Stimulated activated CD8-positive, alpha-beta memory T cell treated with anti-CD3 and anti-CD28 coated beads, Interleukin-7, amount 100 ng/mL, for 1 hour (primary cell): ENCODE data around the gene PLXNA4.
"Not testable (repeated sequence)": the region's sequence is repeated elsewhere in the genome, so short reads cannot be mapped to it uniquely, and the experiment has no call there.

ENCODE experiments used
- DNase-seq, 2 donors: peaks; one replicate each; pipeline ENCODE4 v3.0.0-alpha.2; 2020; ENCODE audit warnings: low read depth in 2 of 2

Gene PLXNA4

DNA sequence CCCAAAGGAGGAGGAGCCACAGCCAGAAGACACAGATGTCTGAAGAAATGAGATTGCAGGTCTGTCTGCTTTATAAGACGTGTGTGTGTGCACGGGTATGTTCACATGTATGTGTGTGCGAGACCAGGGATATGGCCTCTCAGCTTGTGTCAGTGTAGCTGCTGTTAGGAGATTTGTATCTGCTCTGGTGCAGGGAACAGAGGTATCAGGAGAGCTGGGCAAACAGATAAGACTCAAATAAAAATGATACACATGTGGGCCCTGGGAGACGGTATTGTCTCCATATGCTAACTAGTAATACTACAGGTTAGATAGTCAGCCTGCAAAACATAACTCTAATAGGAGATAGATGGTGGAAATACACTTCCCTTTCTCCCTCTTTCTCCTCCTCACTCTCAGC is 161.0 kb downstream of the PLXNA4 start:
- no peak for DNase-seq

DNA sequence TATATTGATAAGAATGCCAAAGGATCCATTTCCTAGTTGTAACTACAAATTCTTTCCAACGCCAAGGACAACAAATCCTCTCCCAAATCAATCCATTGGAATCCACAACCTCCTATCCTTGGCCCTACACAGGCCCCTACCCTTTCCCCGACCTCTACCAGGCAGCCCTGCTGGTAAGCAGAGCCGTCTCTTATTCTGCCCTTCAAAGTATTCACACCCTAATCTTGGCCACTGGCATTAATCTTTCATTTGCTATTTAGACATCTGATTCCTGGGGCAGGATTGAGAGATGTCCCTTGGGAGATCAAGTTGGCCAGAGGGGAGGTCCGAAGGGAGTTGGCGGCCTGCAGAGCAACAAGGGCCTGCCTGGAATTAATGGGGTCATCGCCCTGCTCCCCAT is 161.4 kb downstream of the PLXNA4 start:
- DNase-seq = no peak

DNA sequence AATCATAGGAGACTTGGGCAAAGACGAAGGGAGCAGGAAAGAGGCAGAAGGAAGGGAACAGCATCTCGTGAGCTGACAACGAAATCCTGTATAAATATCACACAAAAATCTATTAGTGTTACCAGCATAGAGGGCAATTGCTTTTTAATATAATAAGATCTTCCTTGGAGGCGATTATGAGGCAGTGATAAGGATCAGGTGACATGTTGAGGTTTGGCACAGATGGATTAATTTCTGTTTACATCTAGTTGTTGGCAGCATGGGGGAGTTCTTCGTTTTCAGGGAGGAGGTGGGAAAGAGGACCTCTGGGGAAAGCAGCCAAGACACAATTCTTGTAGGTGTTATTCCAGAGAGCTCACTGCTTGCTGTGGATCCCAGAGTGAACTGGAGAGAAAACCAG is 163.8 kb downstream of the PLXNA4 start:
- DNase-seq = no peak

DNA sequence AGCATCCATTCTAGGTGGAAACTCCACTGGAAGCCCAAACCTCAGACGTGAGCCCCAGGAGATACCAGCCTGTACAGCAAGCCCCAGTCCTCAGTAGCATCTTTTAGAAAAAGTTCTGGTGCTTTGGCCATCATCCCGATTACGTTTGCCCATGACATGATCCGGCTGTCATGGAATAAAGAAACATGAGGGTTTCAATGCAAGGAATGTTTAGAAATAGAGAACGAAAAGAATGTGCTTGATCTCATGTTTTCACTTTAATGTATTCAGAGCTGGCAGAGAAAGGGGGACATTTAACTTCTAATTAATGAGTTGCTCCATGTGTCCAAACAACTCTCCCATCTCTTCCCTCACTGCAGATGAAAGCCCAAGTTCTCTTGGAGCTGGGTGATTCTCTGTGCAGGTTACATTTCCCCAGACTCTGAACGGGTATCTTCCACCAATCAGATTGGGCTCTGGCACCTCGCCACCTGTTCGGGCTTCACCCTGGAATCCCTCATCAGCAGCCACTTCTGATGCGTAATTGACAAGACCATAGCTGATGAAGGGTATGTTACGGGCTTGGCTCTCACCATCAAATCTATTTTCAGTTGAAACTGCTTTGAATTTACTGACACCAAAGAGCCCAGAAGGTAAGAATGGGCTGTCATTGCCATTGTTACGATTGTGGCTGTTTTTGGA is 165.3 kb downstream of the PLXNA4 start:
- no peak for DNase-seq

DNA sequence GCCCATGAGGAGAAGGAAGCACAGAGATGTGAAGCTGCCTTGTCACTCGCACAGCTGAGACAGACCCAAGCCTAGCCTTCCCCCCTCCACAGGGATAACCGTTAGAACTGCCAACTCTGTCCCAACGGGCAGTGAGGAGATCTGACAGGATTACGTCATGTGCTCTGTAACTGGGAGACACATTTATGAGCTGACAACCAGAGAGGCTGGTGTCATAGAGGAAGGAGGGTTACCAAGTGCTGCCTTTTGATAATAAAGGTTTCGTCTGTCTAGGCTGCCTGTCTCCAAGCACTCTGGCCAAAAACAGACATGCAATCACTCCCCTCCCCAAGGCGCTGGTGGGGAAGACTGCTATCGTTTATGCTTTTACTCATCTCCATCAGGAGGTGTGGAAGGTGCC is 165.9 kb downstream of the PLXNA4 start:
- DNase-seq = no peak

DNA sequence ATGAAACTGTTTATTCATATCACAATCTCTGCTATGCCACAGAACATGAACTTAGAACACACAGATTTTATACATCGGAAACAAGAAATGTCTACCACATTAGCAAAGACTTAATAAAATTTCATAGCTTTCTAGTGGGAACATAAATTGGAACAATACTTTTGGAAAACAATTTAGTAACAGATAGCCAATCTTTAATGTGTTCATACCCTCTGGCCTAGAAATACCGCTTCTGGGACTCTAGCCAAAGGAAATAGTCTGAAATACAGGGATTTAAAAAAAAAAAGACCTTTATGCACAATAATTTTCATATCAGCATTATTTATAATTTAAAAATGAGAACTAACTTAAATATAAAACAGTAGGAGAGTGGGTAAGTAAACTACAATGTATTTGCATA is 168.5 kb downstream of the PLXNA4 start:
- DNase-seq = no peak

DNA sequence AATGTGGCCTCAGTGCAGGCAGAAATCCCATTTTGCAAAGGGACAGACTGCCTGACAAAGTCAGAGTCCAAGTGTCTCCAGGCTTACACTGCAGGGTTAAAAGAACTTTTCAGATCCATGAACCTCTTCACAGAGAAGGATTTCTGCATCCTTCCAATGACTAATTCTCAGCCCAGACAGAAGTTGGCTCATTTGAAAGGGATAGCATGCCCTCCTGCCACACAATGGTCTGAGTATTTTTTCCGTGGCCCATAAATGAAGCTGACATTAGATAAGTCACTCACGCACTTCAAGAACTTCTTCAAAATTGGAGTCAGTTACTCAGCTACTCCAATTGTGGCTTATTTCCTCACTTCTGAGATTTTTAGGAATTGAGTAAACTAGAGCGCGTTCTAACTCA is 170.2 kb downstream of the PLXNA4 start:
- DNase-seq = no peak

DNA sequence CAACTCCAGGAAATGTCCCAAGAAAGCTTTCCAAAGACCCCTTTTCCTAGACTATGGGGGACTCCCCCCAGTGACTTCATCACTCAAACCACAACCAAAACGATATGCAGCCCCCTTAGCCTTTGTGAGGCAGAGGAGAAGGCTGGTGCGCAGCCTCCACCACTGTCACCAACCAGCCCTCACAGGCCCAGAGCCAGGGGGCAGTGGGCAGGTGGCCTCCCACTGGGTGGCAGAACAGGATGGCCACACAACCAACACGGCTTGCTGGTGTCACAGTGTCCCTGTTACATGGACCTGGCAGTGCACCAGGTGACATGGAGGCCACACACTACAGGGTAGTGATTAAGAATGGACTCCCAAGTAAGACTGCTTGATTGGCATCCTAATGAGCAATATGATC is 172.0 kb downstream of the PLXNA4 start:
- DNase-seq = no peak

DNA sequence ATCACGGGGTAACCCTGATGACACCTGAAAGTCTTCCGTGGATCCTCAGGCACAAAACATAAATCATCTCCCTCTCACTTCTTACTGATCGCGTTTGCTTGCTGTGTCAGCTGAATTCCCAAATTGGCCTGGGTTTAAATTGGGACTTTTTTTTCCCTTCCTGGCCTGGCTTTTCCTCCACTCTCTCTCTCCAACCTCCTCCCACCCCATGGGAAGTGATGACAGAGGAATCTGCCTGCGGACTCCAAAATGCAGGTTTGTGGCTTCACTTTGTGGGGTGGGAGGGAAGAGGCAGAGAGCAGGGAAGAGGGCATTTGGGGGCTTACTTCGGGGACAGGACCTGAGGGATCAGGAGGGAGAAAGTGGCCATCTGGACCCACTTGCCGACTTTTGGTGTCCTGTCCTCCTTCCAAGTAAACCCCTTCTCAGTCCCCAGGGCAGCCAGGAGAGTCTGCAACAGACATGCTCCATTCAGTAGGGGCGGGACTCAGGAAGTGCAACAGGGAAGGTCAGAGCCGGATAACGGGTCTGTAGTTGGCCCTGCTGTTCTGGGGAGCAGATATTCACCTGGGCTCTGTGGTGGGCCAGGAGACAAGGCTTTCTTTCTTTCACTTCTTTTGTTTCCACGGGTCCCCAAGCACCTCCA is 172.7 kb downstream of the PLXNA4 start:
- DNase-seq = no peak

DNA sequence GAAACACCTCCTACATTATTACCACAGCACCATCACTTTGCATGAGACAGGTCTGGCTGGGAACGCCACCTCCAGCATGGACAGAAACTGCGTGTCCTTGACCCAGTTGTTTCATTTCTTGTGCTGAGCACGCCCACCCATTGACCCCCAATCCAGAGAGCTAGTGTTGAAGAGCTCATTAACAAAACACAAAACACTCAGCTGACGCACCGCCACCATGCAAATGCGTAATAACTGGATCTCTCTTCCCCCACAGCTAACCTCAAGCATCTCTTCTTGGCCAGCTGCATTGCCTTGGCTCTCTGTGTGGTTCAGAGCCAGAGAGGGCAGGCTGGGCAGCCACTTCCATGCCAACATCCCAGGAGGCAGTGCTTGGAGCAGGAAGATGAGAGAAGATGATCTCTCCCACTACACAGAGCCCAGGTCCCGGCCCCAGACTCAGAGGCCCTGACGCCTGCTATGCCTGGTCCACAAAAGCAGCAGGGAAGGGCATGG is 173.5 kb downstream of the PLXNA4 start:
- DNase-seq = no peak

DNA sequence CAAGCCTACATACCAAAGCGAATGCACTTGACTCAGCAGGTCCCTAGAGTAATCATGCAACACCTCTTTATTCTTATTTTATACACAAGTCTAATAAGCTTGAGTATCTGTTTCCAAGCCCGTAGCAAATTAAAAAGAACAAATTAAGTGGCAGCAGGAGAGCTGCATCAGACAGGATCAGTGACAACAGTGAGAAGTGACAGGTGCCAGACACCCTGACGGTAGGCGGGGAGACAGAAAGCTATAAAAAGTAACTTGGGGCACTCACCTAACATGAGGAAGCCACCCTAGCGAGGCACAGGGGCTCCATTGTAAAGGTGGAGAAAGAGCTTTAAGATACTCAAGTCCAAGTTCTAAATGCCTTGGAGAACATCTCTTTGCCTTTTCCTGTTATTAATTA is 174.2 kb downstream of the PLXNA4 start:
- no peak for DNase-seq

DNA sequence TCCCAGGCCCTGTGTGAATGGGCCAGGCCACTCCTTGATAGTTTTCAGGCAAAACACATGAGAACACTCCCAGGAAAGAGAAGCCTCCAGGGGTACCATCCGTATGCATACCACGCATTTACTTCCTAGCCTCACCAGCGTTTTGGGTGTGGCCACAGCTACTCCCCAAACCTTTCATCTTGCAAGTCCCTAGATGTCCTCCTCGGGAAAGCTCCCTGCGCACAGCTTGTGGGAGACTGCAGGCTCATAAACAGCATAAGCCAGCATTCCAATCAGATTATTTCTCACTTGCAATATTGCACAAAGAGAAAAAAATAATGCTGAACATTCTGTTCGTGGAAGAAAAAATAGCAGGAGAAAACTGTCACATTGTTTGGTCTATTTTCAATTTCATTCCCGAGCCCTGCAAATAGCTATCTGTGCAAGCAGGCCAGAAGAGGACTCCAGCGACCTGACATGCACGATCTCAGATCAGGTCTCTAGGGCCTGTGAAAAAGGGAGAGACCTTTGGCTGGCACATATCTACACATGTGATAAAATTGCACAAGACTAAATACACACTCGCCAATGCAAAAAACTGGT is 175.6 kb downstream of the PLXNA4 start:
- DNase-seq = no peak

DNA sequence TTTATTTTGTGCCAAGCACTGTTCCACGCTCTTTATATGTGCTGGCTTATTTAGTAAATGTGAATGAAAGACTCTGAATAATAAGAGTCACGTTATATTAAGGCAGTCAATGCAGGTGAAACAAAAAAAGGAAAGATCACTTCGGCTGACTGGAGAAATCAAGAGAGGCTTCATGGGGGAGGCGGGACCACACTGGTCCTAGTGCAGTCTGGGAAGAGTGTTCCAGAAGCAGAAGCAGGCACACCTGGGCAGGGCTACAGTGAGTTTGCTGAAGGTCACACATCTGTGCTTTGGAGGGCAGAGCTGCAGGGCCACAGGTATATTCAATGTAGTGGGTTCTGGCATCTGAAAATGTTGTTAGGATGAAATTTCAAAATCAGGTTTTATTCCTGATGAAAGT is 176.9 kb downstream of the PLXNA4 start:
- DNase-seq = no peak

DNA sequence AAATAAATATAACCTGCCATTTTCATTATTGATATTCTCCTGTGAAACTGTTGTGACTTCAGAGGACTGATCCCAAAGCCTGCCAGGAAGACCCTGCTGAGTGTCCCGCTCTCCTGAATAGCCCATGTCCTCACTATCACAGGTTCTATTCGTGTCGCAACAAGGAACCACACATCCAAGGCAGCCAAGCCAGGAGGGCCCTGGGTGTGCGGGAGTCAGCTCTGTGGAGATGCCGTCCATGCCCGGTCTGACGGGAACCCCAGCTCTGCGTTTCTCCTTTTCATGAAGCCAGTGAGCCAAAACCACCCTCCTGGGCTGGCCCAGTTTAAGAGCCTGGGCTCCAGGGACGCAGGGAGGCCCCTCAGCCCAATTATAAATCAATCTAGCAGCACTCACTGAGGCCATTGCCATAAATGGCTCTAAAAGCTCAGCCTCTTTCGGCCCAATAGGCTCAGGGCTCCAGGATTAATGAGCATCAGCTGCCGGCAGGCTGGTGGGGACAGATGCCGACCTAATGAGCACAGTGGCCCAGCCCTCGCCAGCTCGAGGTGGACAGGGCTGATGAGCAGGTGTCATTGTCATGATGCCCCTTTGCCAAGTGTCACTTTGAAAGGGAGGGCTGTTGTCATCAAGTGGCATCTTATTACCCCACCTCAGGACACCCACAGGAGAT is 177.9 kb downstream of the PLXNA4 start:
- DNase-seq = no peak

DNA sequence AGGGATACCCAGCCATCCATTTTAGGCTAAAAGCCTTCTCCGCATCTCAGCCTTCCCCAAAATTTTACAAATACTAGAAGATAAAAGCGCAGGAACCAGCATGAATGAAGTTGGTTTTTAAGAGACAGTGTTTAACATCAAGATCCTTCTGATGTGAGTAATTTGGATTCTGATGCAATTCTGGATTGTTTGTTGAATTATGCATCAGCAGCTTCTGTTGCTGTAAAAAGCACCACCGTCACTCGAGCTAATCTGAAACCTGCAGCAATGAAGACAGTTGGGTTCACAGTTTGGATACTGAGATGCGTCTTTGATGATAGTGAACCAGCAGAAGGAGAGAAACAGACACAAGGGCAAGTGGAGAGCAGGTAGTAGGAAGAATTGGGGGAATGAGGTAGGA is 179.2 kb downstream of the PLXNA4 start:
- no peak for DNase-seq

DNA sequence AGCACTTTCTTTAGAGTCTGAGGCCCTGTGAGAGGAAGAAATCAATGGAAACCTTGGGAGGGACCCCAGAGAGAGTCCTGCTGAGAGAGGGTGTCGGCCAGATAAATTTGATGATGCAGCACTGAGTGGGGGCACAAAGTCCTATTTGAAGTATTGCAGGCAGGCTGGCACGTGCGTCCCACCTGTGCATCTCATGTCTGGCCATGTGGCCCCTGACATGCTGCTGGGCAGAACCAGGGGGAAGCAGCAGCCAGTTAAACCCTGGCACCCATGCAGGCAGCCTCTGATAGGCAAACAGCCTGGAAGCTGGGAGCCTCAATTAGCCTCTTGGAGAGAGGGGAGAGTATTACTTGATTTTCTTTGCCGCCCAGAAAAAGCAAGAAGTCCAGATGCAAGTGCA is 180.9 kb downstream of the PLXNA4 start:
- DNase-seq = no peak

DNA sequence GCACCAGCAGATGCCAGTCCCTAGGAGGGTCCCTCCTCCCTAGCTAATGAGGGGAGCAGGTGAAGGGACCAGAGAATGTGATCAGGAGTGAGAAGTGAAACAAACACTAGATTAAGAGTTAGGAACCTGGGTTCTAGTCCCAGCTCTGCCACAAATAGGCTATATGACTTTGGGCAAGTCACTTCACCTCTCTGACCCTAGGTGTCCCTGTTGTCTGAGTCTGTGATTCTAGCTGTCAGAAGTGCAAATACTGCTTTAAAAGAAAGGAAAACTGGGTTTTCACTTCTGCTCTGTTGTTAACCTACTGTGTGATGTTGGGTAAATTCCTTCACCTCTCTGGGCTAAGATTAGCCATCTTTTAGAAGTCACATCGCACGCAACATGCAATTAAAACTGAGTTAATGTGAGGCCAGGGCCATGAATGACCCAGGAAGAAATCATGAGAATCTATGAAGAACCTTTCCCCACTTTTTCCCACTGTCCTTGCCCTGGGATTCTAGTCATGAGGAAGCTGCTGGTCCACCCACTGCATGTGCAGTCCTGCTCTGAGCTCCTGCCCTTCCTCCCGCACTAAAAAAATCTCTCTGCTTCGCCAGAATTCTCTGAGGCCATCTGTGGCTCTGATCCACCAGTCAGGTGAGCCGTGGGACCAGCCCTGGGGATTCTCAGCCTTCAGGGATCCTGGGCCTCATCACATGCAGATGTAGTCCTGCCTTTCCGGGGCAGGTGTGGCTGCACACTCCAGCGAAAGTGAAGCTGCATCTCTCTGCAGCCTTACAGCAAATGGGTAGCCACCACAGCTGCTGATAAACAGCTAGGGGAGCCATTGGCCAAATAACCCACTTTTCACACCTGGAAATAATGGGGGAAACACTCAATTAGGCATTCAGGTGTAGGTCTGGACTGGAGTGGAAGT is 181.7 kb downstream of the PLXNA4 start:
- no peak for DNase-seq

DNA sequence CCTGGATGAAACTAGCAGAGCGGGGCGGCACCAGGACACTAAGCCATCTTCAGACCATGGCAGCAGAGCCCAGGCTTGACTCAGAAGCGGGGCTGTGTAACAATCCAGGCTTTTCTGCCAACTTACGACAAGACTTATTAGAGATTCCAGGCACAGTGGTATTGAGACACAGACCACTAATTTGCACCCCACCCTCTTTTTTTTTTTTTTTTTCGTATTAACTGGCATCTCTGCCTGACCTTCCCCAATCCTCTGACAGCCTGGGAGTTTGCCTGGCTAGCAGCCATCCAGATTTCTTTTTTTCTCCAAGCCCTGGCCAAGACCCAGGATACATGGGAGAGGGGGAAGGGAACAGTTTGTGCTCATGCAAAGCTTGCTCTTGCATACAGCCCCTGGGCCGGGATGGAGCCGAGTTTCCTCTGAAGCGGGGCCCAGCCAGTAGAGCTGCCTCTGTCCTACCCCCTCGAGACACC is 182.4 kb downstream of the PLXNA4 start:
- no peak for DNase-seq

DNA sequence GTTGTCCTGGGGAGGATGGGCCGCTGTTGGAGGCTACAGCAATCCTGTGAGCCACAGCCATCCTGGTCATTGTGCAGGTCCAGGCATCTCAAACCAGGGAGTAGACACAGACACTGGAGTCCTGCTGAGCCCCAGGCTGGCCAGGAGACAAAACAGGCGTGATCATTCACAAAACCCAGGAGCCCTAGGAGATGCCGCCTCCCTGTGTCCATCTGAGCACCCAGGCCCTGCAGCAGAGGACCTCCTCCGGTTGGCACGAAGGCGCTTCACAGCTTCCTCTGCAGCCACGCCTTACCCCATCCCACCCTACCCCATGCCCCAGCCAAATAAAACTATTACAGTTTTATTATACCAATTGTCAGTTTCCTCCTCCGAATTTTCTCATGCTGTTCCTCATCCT is 183.6 kb downstream of the PLXNA4 start:
- no peak for DNase-seq

DNA sequence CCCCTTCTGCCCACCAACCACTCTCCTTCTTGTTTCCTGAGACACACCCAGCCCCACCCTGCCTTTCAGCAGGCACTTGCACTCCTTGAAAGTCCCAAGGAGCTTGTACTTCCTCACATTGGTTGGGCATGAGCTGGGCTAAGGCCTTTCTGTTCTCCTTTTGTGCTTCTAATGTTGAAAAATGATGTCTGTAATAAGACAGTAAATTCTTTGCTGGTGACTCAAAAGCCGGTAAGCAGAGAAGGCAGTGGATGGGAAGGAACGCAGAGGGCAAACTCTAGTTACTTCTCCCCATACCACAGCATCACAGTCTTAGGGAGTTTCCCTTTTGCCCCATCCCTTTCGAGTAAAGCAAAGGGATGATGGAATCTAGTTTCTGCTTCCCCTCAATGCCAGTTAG is 185.6 kb downstream of the PLXNA4 start:
- no peak for DNase-seq

DNA sequence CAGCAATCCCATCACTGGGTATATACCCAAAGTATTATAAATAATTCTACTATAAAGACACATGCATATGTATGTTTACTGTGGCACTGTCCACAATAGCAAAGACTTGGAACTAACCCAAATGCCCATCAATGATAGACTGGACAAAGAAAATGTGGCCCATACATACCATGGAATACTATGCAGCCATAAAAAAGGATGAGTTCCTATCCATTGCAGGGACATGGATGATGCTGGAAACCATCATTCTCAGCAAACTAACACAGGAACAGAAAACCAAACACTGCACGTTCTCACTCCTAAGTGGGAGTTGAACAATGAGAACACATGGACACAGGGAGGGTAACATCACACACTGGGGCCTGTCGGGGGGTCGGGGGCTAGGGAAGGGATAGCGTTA is 186.2 kb downstream of the PLXNA4 start:
- not testable (repeated sequence) for DNase-seq

DNA sequence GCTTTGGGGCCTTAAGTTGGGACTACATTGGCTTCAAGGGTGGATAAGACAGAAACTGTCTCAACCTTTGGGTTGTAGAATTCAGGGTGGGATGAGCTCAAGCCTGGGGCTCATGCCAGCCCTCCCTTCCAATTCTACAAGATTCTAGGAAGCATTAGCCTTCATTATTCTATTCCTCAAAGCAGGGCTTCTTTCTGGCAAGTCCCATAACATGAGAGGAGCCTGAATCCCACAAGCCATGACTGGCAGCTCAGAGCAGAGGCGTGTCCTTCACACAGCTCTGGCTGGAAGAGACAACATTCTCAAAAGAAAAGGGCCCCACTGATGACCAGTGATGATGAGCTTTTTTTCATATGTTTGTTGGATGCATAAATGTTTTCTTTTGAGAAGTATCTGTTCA is 187.6 kb downstream of the PLXNA4 start:
- no peak for DNase-seq
